K562 (cell line): ENCODE results near the gene TMC2. TPM values are rescaled to one million over a fixed set of nuclear protein-coding genes. Genes with fewer than 3 reads are reported as not detected.

Source experiments
- CCNT2 ChIP-seq: IDR thresholded peaks from 2 replicates; pipeline ENCODE4 v1.6.1; 2011; ENCODE audit warnings: borderline replicate concordance, low read depth, mild to moderate bottlenecking, moderate library complexity, mixed read lengths, low read length; ENCODE audit not compliant: insufficient read length; ENCODE audit errors: extremely low read depth
- CREB1 ChIP-seq, 2 experiments: sonication (generic) in 1 of 2; formaldehyde crosslinking in 1 of 2; IDR thresholded peaks; 2 replicates each; pipeline versions ENCODE4 v1.6.1 to v1.8.0; 2012 to 2022; ENCODE audit warnings: inconsistent platforms in 1 of 2, mild to moderate bottlenecking in 1 of 2, missing genetic modification reagents in 1 of 2, moderate library complexity in 1 of 2
- HINFP ChIP-seq: fragments of 450-650 bp; conservative IDR thresholded peaks from 2 replicates; pipeline ENCODE4 v1.6.1; 2016; ENCODE audit warnings: missing genetic modification characterization, low read depth, mild to moderate bottlenecking, control low read depth, missing compliant biosample characterization
- MITF ChIP-seq: IDR thresholded peaks from 2 replicates; pipeline ENCODE4 v1.6.1; 2014; ENCODE audit warnings: antibody characterized with exemption
- MYC ChIP-seq, 2 experiments: fragments of 250-450 bp in 1 of 2; sonication (Bioruptor Pico) in 1 of 2; IDR thresholded peaks; 2 replicates each; pipeline versions ENCODE4 v1.5.1 to v1.6.1; 2012 to 2021; ENCODE audit warnings: low read depth in 2 of 2, borderline replicate concordance in 1 of 2, improper control_type of control experiment in 1 of 2, low read length in 1 of 2, mild to moderate bottlenecking in 1 of 2, moderate library complexity in 1 of 2
- POLR2G ChIP-seq: fragments of 200-400 bp; formaldehyde crosslinking; IDR thresholded peaks from 2 replicates; pipeline ENCODE4 v1.6.1; 2017; ENCODE audit warnings: low read depth, mild to moderate bottlenecking, antibody characterized with exemption, low read length, moderate library complexity
- REST ChIP-seq, 2 experiments: fragments of 450-650 bp; formaldehyde crosslinking in 1 of 2; IDR thresholded peaks; 2 replicates each; pipeline versions ENCODE4 v1.4.0 to v1.6.1; 2014 to 2020; ENCODE audit warnings: mild to moderate bottlenecking in 2 of 2, borderline replicate concordance in 1 of 2, low read depth in 1 of 2
- SNRNP70 ChIP-seq: fragments of 200-400 bp; formaldehyde crosslinking; optimal IDR thresholded peaks from 2 replicates; pipeline ENCODE3; 2017; ENCODE audit warnings: low read depth, low read length
- SP1 ChIP-seq: sonication (generic); formaldehyde crosslinking; IDR thresholded peaks from 2 replicates; pipeline ENCODE4 v1.8.1; 2022; ENCODE audit warnings: mild to moderate bottlenecking, missing genetic modification reagents
- TOE1 ChIP-seq, 2 experiments: fragments of 450-650 bp in 1 of 2; sonication (generic) in 1 of 2; formaldehyde crosslinking in 1 of 2; IDR thresholded peaks; 2 replicates each; pipeline versions ENCODE4 v1.7.1 to v1.8.0; 2016 to 2022; ENCODE audit warnings: borderline replicate concordance in 2 of 2, mild to moderate bottlenecking in 2 of 2, antibody characterized with exemption in 1 of 2, inconsistent platforms in 1 of 2, low read depth in 1 of 2, missing genetic modification reagents in 1 of 2, moderate library complexity in 1 of 2
- WHSC1 ChIP-seq: IDR thresholded peaks from one replicate; pipeline ENCODE4 v1.6.1; 2012; ENCODE audit warnings: low read length, control low read depth, inconsistent platforms
- ZNF586 ChIP-seq: fragments of 450-650 bp; formaldehyde crosslinking; conservative IDR thresholded peaks from 2 replicates; pipeline ENCODE4 v1.4.0; 2020; ENCODE audit warnings: mild to moderate bottlenecking, moderate library complexity
- polyA plus RNA-seq, 8 experiments: library from polyadenylated mRNA; depleted of rRNA in 4 of 8; stranded (reverse) in 5 of 8; unstranded in 3 of 8; fragments of >200 nt; fragmentation: Nextera tagmentation in 2 of 8; fragmentation: Illumina TruSeq in 1 of 8; extraction: Ambion mirVana in 2 of 8; extraction: Trizol in 1 of 8; gene quantifications; 2 replicates each; pipeline versions ENCODE4 v1.2.1 to v1.2.3, GENCODE V29; 2011 to 2014; ENCODE audit warnings: inconsistent platforms in 1 of 8, missing spikeins in 1 of 8
- total RNA-seq, 7 experiments: library from RNA; depleted of rRNA in 6 of 7; stranded (reverse); fragments of >200 nt in 6 of 7; fragmentation: Illumina TruSeq in 2 of 7; extraction: Trizol in 2 of 7; gene quantifications; 2 replicates each; pipeline versions ENCODE4 v1.2.1 to v1.2.3, GENCODE V29; 2011 to 2021; ENCODE audit warnings: low replicate concordance in 1 of 7

TMC2 gene
- total and polyA plus RNA-seq, 9 of the 15 experiments (the other 6 are each of a cell fraction or from before 2014, with no cell fraction given): not detected

- TF ChIP-seq CREB1 (IDR thresholded peaks at IDR 0.05) (no peak; the same call in 1 of the 2 replicates), CREB1 (CRISPR knock-in tag; IDR thresholded peaks at IDR 0.05) (no peak), HINFP (tag) (no peak), ZNF586 (CRISPR knock-in tag) (no peak), MITF (no peak), SP1 (peak; percentile 40; the same call in 1 of the 2 replicates), POLR2G (peak; percentile 84), MYC (IDR thresholded peaks at IDR 0.05; ENCODE audit: low read depth, low read length) (peak; percentile 87), MYC (CRISPR knock-in tag; IDR thresholded peaks at IDR 0.05; ENCODE audit: borderline replicate concordance, low read depth) (peak; percentile 95; the same call in 1 of the 2 replicates), SNRNP70 (peak; percentile 27), CCNT2 (no peak), WHSC1 (no peak), REST (IDR thresholded peaks at IDR 0.05; ENCODE audit: borderline replicate concordance) (no peak), REST (CRISPR knock-in tag; IDR thresholded peaks at IDR 0.05; ENCODE audit: low read depth) (no peak), TOE1 (IDR thresholded peaks at IDR 0.05; ENCODE audit: borderline replicate concordance) (no peak), TOE1 (CRISPR knock-in tag; IDR thresholded peaks at IDR 0.05; ENCODE audit: borderline replicate concordance, low read depth) (no peak)
These were observed 116.6 kb downstream of the TMC2 start (continued) for GRCh38 chr20:2652724-2653555.
